Measurements from ENCODE around the gene GSTK1.

DNA sequence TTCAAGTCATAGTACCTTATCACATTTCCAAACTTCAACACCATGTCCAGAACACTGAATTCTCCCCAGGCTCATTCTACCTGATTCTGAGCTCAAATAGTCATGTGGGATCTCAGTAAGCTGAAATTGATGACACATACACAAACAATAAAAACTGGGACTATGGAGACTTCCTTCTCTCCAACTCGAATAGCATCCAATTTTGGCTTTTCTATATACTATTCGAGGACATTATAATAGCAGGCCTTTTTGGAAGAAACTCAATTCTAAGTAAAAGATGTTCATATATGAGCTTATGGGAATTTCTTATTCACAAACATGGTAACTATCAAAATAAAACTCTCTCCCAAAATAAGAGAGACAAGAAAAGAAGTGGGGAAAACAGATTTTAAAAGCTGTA lies 42.0 kb upstream of the GSTK1 start:
- TF ChIP-seq, protein P1, sequence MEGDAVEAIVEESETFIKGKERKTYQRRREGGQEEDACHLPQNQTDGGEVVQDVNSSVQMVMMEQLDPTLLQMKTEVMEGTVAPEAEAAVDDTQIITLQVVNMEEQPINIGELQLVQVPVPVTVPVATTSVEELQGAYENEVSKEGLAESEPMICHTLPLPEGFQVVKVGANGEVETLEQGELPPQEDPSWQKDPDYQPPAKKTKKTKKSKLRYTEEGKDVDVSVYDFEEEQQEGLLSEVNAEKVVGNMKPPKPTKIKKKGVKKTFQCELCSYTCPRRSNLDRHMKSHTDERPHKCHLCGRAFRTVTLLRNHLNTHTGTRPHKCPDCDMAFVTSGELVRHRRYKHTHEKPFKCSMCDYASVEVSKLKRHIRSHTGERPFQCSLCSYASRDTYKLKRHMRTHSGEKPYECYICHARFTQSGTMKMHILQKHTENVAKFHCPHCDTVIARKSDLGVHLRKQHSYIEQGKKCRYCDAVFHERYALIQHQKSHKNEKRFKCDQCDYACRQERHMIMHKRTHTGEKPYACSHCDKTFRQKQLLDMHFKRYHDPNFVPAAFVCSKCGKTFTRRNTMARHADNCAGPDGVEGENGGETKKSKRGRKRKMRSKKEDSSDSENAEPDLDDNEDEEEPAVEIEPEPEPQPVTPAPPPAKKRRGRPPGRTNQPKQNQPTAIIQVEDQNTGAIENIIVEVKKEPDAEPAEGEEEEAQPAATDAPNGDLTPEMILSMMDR (IDR thresholded peaks at IDR 0.05; ENCODE audit: low read depth, low read length, missing input control) = no peak
- TF ChIP-seq REST (IDR thresholded peaks at IDR 0.05) (no peak), NR2F2 (IDR thresholded peaks at IDR 0.05) (no peak), RAD21 (IDR thresholded peaks at IDR 0.05) (no peak), JUND (IDR thresholded peaks at IDR 0.05) (no peak), SP1 (IDR thresholded peaks at IDR 0.05) (no peak), EGR1 (IDR thresholded peaks at IDR 0.05; ENCODE audit: low read depth in 2 of 2) (no peak), TAF1 (conservative IDR thresholded peaks at IDR 0.05) (no peak), GABPA (IDR thresholded peaks at IDR 0.05 in 1 of 2, conservative IDR thresholded peaks at IDR 0.05 in 1 of 2) (no peak), YY1 (IDR thresholded peaks at IDR 0.05) (no peak), RXRA (IDR thresholded peaks at IDR 0.05) (no peak)
- TF ChIP-seq, protein P2, sequence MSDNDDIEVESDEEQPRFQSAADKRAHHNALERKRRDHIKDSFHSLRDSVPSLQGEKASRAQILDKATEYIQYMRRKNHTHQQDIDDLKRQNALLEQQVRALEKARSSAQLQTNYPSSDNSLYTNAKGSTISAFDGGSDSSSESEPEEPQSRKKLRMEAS (IDR thresholded peaks at IDR 0.05) = no peak
